ENCODE measurements around the gene WDFY4. TPM values are rescaled to one million over a fixed set of nuclear protein-coding genes. Genes with fewer than 3 reads are reported as not detected.

WDFY4 gene
- total and polyA plus RNA-seq, 4 donors = 3.1 to 3.8 (median 3.5) TPM

GRCh38 chr10:48683868-48684267 lies 805 bp upstream of the WDFY4 start:
- no peaks in the 10 kb centered on the region for H3K36me3 ChIP-seq (ENCODE audit: control insufficient read depth, insufficient read depth, low read length)
- WGBS (ENCODE audit: insufficient coverage) = 81% methylated on average over 2 of the region's 5 CpGs
- H3K4me3 ChIP-seq (ENCODE audit: low read depth, low read length) = no peak overlapping the region
- H3K27ac ChIP-seq (ENCODE audit: low read depth, low read length) = no peak overlapping the region
- H3K9me3 ChIP-seq (ENCODE audit: control insufficient read depth, insufficient read depth, low read length) = peaks cover 3% of the 10 kb centered on the region
- H3K27me3 ChIP-seq (ENCODE audit: control insufficient read depth, insufficient read depth, low read length) = no peaks in the 10 kb centered on the region
- no peak for DNase-seq (ENCODE audit: low read depth in 4 of 6, low spot score in 6 of 6)
- no peaks in the 10 kb centered on the region for H3K4me1 ChIP-seq (ENCODE audit: control insufficient read depth, insufficient read depth, low read length)

- H3K27me3 ChIP-seq (ENCODE audit: control insufficient read depth, insufficient read depth, low read length) = no peaks in the 10 kb centered on the region
- no peaks in the 10 kb centered on the region for H3K4me1 ChIP-seq (ENCODE audit: control insufficient read depth, insufficient read depth, low read length)
- H3K36me3 ChIP-seq (ENCODE audit: control insufficient read depth, insufficient read depth, low read length) = no peaks in the 10 kb centered on the region
- no peak overlapping the region for H3K27ac ChIP-seq (ENCODE audit: low read depth, low read length)
- WGBS (ENCODE audit: insufficient coverage) = 78% methylated on average over 6 of the region's 6 CpGs
- DNase-seq (ENCODE audit: low read depth in 4 of 6, low spot score in 6 of 6) = no peak
- H3K4me3 ChIP-seq (ENCODE audit: low read depth, low read length) = no peak overlapping the region
- peaks cover 3% of the 10 kb centered on the region for H3K9me3 ChIP-seq (ENCODE audit: control insufficient read depth, insufficient read depth, low read length)
Measured at GRCh38 chr10:48684463-48684791, 246 bp upstream of the WDFY4 start.

- no peak overlapping the region for H3K27ac ChIP-seq (ENCODE audit: low read depth, low read length)
- no peaks in the 10 kb centered on the region for H3K4me1 ChIP-seq (ENCODE audit: control insufficient read depth, insufficient read depth, low read length)
- peaks cover 3% of the 10 kb centered on the region for H3K9me3 ChIP-seq (ENCODE audit: control insufficient read depth, insufficient read depth, low read length)
- 83% methylated on average over 6 of the region's 6 CpGs for WGBS (ENCODE audit: insufficient coverage)
- no peak overlapping the region for H3K4me3 ChIP-seq (ENCODE audit: low read depth, low read length)
- H3K36me3 ChIP-seq (ENCODE audit: control insufficient read depth, insufficient read depth, low read length) = no peaks in the 10 kb centered on the region
- no peak for DNase-seq (ENCODE audit: low read depth in 4 of 6, low spot score in 6 of 6)
- no peaks in the 10 kb centered on the region for H3K27me3 ChIP-seq (ENCODE audit: control insufficient read depth, insufficient read depth, low read length)
Measured at GRCh38 chr10:48685731-48686130, 1.1 kb downstream of the WDFY4 start.

GRCh38 chr10:48690791-48691660 lies 6.4 kb downstream of the WDFY4 start:
- Histone ChIP-seq H3K27ac (ENCODE audit: low read depth, low read length) (no peak overlapping the region), H3K36me3 (ENCODE audit: control insufficient read depth, insufficient read depth, low read length) (no peaks in the 10 kb centered on the region), H3K4me3 (ENCODE audit: low read depth, low read length) (no peak overlapping the region), H3K27me3 (ENCODE audit: control insufficient read depth, insufficient read depth, low read length) (no peaks in the 10 kb centered on the region), H3K4me1 (ENCODE audit: control insufficient read depth, insufficient read depth, low read length) (peaks cover 7% of the 10 kb centered on the region), H3K9me3 (ENCODE audit: control insufficient read depth, insufficient read depth, low read length) (no peaks in the 10 kb centered on the region)
- DNase-seq (ENCODE audit: low read depth in 4 of 6, low spot score in 6 of 6) = no peak
- WGBS (ENCODE audit: insufficient coverage) = 86% methylated on average over 11 of the region's 12 CpGs

- DNase-seq (ENCODE audit: low read depth in 4 of 6, low spot score in 6 of 6) = peak in 1 of 6 donors; percentile 28
- H3K27me3 ChIP-seq (ENCODE audit: control insufficient read depth, insufficient read depth, low read length) = no peaks in the 10 kb centered on the region
- no peaks in the 10 kb centered on the region for H3K36me3 ChIP-seq (ENCODE audit: control insufficient read depth, insufficient read depth, low read length)
- H3K4me1 ChIP-seq (ENCODE audit: control insufficient read depth, insufficient read depth, low read length) = peaks cover 7% of the 10 kb centered on the region
- H3K9me3 ChIP-seq (ENCODE audit: control insufficient read depth, insufficient read depth, low read length) = no peaks in the 10 kb centered on the region
- H3K4me3 ChIP-seq (ENCODE audit: low read depth, low read length) = no peak overlapping the region
- 56% methylated on average over 5 of the region's 8 CpGs for WGBS (ENCODE audit: insufficient coverage)
- H3K27ac ChIP-seq (ENCODE audit: low read depth, low read length) = no peak overlapping the region
Measured at GRCh38 chr10:48691812-48692528, 7.3 kb downstream of the WDFY4 start.

- Histone ChIP-seq H3K27me3 (ENCODE audit: control insufficient read depth, insufficient read depth, low read length) (no peaks in the 10 kb centered on the region), H3K4me3 (ENCODE audit: low read depth, low read length) (no peak overlapping the region), H3K4me1 (ENCODE audit: control insufficient read depth, insufficient read depth, low read length) (peaks cover 7% of the 10 kb centered on the region), H3K27ac (ENCODE audit: low read depth, low read length) (no peak overlapping the region), H3K36me3 (ENCODE audit: control insufficient read depth, insufficient read depth, low read length) (no peaks in the 10 kb centered on the region), H3K9me3 (ENCODE audit: control insufficient read depth, insufficient read depth, low read length) (no peaks in the 10 kb centered on the region)
- WGBS (ENCODE audit: insufficient coverage) = 53% methylated on average over 4 of the region's 4 CpGs
- DNase-seq (ENCODE audit: low read depth in 4 of 6, low spot score in 6 of 6) = no peak
Measured at GRCh38 chr10:48692748-48693147, 8.1 kb downstream of the WDFY4 start.

GRCh38 chr10:48693206-48693605 lies 8.5 kb downstream of the WDFY4 start:
- Histone ChIP-seq H3K4me1 (ENCODE audit: control insufficient read depth, insufficient read depth, low read length) (peaks cover 7% of the 10 kb centered on the region), H3K27ac (ENCODE audit: low read depth, low read length) (no peak overlapping the region), H3K9me3 (ENCODE audit: control insufficient read depth, insufficient read depth, low read length) (no peaks in the 10 kb centered on the region), H3K36me3 (ENCODE audit: control insufficient read depth, insufficient read depth, low read length) (no peaks in the 10 kb centered on the region), H3K27me3 (ENCODE audit: control insufficient read depth, insufficient read depth, low read length) (no peaks in the 10 kb centered on the region), H3K4me3 (ENCODE audit: low read depth, low read length) (no peak overlapping the region)
- DNase-seq (ENCODE audit: low read depth in 4 of 6, low spot score in 6 of 6) = no peak
- 69% methylated on average over 1 of the region's 4 CpGs for WGBS (ENCODE audit: insufficient coverage)

- no peaks in the 10 kb centered on the region for H3K9me3 ChIP-seq (ENCODE audit: control insufficient read depth, insufficient read depth, low read length)
- WGBS (ENCODE audit: insufficient coverage) = 76% methylated on average over 7 of the region's 7 CpGs
- DNase-seq (ENCODE audit: low read depth in 4 of 6, low spot score in 6 of 6) = no peak
- H3K4me1 ChIP-seq (ENCODE audit: control insufficient read depth, insufficient read depth, low read length) = peaks cover 7% of the 10 kb centered on the region
- no peak overlapping the region for H3K4me3 ChIP-seq (ENCODE audit: low read depth, low read length)
- H3K27me3 ChIP-seq (ENCODE audit: control insufficient read depth, insufficient read depth, low read length) = no peaks in the 10 kb centered on the region
- no peaks in the 10 kb centered on the region for H3K36me3 ChIP-seq (ENCODE audit: control insufficient read depth, insufficient read depth, low read length)
- H3K27ac ChIP-seq (ENCODE audit: low read depth, low read length) = no peak overlapping the region
Measured at GRCh38 chr10:48694371-48695030, 9.8 kb downstream of the WDFY4 start.

GRCh38 chr10:48695636-48696534 lies 11.2 kb downstream of the WDFY4 start:
- H3K27me3 ChIP-seq (ENCODE audit: control insufficient read depth, insufficient read depth, low read length) = no peaks in the 10 kb centered on the region
- DNase-seq (ENCODE audit: low read depth in 4 of 6, low spot score in 6 of 6) = no peak
- peaks cover 7% of the 10 kb centered on the region for H3K4me1 ChIP-seq (ENCODE audit: control insufficient read depth, insufficient read depth, low read length)
- no peaks in the 10 kb centered on the region for H3K9me3 ChIP-seq (ENCODE audit: control insufficient read depth, insufficient read depth, low read length)
- H3K36me3 ChIP-seq (ENCODE audit: control insufficient read depth, insufficient read depth, low read length) = no peaks in the 10 kb centered on the region
- 90% methylated on average over 13 of the region's 13 CpGs for WGBS (ENCODE audit: insufficient coverage)
- H3K4me3 ChIP-seq (ENCODE audit: low read depth, low read length) = no peak overlapping the region
- H3K27ac ChIP-seq (ENCODE audit: low read depth, low read length) = no peak overlapping the region

Data from spinal cord (tissue), 10 donors.